GM21576 (cell line): ENCODE data around the gene DIP2C.
"Not testable (repeated sequence)": the region's sequence is repeated elsewhere in the genome, so short reads cannot be mapped to it uniquely, and the experiment has no call there.

Experiments used
- ATAC-seq: cut with Tn5 transposase; IDR thresholded peaks from one replicate; pipeline ENCODE4 v1.9.1; 2021; ENCODE audit warnings: mild to moderate bottlenecking, moderate library complexity; ENCODE audit not compliant: unreplicated experiment

DIP2C gene

DNA sequence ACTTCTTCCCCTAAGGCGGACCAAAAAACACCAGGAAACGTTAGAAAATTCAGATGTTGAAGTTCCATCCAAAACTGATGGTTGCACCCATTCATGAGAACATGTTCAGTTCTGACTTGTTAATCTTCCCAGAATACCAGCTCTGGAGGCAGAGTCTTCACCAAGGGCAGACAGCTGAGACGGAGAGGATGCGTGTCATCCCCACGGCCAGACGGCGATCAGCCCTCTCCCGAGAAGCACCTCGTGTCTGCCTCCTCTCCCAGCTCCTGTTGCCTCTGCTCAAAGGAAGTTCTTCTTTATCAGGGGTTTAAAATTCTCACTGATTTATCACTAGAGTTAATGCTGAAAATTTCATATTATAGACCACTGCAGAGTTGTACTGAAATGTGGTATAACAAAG is 284.5 kb downstream of the DIP2C start:
- no peak for ATAC-seq

GRCh38 chr10:404346-404745 is 285.1 kb downstream of the DIP2C start:
- no peak for ATAC-seq

DNA sequence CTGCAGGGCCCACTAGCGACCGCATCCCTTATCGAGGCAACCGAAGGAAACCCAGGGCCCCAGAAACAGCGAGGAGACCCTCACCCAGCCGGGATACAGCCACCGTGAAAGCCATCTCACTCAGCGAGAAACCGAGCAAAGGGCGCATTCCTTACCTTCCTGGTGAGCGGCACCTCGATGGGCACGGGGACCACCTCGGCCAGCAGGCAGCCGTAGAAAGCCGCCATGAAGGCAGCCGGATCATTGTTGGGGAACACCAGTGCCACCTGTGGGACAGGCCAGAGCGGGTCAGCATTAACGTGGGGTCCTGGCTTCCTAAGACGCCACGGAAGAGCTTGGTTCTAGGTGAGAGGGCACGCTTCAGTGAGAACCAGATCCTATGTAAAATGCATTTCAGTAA is 290.5 kb downstream of the DIP2C start:
- ATAC-seq = no peak

- no peak for ATAC-seq
Observed at GRCh38 chr10:397321-398068, 292.0 kb downstream of the DIP2C start.

DNA sequence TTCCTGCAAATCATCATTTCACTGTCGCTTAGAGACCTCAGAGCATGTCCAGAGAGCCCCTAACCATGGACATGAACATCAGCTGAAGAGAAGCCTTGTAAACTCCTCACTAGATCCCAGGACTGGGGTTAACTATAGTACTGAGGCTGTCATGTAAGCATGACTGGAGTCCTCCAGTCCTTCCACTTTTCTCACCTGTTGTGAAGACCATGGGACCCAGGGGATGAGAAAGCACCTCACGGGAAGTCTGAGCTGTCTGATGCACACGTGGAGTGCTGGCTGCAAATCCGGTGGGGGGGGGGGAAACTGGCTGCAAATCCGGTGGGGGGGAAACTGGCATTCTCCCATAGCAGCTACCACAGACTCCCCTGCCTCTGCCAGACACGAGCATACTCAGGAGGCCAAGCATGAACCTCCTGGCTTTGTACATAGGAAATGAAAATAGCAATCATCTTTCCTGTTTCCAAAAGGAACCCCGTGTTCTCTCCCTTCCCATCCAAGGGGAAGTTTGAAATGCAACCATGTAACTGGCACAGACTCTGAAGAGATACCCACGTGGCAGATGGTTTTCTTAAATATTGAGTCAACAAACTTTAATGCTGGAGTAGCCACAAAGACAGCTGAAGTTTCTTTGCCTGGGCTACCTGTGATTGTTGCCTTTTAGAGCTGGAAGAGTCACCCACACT is 292.8 kb downstream of the DIP2C start:
- no peak for ATAC-seq

DNA sequence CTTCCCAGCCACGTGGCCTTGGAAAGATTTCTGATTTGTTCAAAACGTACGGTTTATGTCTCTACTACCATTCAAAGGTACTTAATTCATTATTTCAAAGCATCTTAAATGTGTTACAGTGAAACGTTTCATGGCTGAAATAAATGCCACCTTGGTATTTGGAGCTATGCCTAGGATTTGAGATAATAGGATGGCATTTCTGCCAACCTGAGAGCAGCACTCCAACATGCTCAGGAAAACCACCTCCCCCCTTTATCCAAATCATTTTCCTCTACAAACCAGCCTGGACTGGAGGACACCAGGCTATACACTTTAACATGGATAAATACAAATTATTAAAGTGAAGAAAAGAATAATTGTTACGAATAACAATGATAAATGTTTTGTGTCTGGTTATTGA is 293.4 kb downstream of the DIP2C start:
- ATAC-seq = no peak

GRCh38 chr10:395665-396064 is 293.8 kb downstream of the DIP2C start:
- no peak for ATAC-seq

DNA sequence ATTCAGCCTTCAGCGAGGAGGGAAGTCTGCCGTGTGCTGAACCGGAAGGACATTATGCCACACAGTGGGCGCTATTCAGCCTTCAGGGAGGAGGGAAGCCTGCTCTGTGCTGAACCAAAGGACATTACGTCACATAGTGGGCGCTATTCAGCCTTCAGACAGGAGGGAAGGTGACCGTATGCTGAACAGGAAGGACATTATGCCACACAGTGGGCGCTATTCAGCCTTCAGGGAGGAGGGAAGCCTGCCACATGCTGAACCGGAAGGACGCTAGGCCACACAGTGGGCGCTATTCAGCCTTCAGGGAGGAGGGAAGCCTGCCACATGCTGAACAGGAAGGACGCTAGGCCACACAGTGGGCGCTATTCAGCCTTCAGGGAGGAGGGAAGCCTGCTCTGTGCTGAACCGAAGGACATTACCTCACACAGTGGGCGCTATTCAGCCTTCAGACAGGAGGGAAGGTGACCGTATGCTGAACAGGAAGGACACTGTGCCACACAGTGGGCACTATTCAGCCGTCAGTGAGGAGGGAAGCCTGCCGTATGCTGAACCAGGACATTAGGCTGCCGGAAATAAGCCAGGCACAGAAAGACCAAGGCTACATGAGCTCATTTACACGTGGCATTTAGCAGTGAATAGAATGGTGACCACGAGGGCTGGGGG is 294.9 kb downstream of the DIP2C start:
- ATAC-seq = not testable (repeated sequence)

- no peak for ATAC-seq
Observed at GRCh38 chr10:393787-394438, 295.6 kb downstream of the DIP2C start.

DNA sequence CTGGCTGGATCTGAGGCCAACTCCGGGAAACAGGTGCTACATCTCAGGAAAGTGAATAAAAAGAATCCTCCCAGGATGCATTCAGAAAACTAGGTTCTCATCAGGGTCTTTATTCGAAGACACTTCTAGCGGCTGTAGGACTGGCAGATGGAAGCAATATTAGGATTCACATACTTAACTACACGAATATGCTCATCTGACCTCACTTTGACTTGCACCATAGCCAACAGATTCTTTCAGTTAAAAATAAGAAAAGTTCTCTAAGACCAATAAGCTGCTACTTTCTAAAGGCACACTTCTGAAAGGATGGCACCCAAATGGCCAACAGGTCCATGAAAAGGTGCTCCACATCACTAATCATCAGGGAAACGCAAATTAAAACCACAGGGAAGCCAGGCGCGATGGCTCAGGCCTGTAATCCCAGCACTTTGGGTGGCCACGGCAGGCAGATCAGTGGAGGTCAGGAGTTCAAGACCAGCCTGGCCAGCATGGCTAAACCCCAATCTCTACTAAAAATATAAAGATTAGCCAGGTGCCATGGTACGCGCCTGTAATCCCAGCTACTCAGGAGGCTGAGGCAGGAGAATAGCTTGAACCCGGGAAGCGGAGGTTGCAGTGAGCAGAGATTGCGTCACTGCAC is 296.2 kb downstream of the DIP2C start:
- ATAC-seq = no peak

DNA sequence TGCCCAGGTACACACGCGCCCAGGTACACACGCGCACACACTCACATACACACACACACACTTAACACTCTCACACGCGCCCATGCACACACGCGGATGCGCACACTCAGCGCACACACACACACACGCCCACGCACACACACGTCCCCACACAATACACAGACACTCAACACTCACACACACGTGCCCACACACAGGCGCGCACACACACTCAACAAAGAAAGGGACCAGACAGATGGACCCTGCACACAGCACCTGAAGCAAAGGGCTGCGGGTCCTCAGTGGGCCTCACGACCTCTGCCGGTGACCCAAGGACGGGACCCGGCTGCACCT is 296.8 kb downstream of the DIP2C start:
- no peak for ATAC-seq

GRCh38 chr10:391847-392704 is 297.4 kb downstream of the DIP2C start:
- ATAC-seq = no peak

DNA sequence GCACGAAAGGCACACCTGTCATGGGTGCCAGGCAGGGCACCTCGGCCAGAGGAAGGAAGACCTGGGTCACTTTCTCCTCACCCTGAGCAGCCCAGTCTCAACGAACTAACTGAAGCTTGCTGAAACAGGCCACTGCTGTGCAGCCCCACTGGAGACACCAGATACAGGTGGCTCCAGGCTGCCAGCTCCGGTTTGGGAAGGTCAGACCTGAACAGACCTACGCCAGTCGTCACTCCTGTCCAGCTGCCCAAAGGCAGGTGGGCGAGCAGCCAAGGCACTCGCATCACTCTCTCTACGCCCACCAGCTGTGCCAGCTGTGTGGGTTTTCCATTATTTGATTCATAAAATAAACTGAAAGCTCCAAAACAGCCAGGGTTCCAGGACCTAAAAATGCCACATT is 298.2 kb downstream of the DIP2C start:
- ATAC-seq = no peak

GRCh38 chr10:390449-391100 is 298.9 kb downstream of the DIP2C start:
- no peak for ATAC-seq

DNA sequence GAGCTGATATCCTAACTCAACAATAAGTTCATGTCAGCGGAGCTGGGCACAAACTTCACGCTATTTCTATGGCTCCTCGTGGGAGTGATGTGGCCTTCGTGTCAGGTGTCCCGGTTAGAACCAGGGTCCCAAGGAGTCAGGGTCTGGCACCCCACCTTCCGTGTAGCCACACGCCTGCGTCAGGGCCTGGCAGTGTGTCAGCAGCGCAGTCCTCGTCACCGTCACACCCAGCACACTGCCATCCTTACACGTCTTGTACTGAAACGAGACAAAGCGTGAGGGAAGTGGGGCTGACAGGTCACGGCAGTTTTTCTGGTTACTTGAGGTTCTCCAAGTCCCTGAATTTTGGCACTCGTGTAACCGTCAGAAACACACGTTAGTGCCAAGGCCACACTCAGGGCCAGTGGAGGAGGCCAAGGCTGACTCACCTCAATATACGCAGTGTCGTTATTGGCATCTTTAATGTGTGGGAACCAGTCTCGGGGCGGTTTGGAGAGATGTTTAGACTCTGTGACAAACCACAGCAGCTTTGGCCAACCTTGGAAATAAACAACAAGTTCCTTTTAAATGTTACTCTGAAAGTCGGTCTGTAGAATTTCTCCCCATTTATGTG is 299.5 kb downstream of the DIP2C start:
- ATAC-seq = no peak

DNA sequence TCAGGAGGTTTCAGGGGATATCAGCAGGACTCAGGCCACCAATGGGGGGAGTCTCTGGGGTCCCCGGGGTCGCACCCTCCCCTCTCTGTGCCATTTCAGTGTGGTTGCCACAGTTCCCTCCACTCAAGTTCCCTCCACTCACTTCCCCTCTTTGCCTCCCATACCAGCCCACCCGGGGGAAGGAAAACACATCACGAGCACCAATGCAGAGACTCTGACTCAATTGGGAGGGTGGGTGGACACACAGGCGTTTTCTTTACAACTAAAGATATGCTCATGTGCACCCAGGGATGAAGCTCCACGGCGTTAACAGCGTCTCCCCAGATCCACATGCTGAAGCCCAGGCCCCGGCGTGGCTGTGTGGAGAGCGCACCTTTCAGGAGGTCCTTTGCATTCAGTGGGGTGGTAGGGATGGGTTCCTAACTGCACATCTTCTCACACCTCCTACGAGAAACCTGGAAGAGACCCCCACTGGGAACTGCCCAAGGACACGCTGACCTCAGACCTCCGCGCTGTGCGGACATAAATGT is 300.1 kb downstream of the DIP2C start:
- no peak for ATAC-seq

DNA sequence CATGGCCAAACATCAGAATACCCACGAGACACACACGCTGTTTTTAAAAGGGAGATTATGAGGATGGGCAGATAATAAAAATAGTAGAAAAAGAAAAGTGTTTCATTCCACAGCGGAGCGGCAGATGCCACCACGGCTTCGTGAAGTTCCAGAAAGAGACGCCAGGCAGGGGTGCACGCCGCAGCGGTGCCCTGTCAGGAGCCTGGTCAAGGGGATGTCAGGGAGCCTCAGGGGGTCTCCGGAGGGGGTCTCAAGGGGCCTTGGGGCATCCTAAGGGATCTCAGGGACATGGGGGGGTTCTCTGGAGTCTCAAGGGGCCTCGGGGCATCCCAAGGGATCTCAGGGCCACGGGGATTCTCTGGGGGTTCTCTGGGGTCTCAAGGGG is 300.8 kb downstream of the DIP2C start:
- no peak for ATAC-seq

DNA sequence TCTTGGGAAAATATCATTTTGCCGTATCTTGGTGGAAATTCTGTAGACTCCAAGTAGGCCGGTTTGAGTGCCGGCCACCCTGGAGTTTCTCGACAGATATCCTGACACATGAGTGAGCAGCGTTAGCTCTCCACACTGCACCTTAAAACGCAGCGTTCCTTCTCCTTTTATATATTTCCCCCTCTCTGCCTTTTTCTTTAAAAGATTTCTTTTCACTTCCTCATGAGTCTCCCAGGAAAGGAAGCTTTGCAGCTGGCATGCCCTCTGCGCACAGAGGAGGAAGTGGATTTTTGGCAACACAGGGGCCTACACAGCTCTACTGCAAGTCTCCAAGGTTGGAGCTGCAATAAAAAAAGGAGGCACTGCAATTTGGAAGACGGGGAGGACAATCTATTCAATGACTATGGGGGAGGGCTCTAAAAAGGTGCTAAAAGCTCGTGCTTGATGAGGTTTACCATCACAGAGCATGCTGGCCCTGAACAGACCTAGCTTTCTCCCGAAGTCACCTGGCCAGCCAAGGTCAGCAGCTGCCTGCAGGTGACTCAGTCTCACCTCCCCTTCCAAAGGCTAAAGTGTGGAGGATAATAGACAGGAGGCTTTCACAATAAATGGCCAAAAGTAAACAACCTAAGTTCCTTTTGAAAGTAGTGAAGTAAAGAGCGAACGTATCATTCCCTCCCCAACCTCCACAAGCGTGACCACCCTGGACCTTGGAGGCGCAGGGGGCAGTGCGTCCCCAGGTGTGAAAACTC is 301.4 kb downstream of the DIP2C start:
- ATAC-seq = no peak

DNA sequence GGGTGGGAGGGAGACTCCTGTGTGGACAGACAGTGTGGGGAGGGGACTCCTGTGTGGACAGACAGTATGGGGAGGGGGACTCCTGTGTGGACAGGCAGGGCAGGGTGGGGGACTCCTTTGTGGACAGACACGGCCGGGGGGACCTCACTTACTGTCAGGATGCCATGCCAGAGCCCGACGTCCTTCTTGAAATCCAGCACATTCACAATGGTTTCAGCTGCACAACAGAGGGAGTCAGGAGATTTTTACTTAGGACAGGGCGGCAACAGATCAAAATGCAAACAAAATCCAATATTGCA is 301.9 kb downstream of the DIP2C start:
- ATAC-seq = no peak
